Stimulated activated CD8-positive, alpha-beta memory T cell treated with anti-CD3 and anti-CD28 coated beads, Interleukin-12 subunit alpha, Interleukin-12 subunit beta, amount 100 ng/mL, for 24 hours (primary cell): ENCODE data around the gene MOB3B.

Experiments used
- DNase-seq: peaks from one replicate; pipeline ENCODE4 v3.0.0-alpha.2; 2020; ENCODE audit errors: extremely low read depth

MOB3B gene

GRCh38 chr9:27541740-27542139 lies 12.1 kb upstream of the MOB3B start:
- DNase-seq: no peak

- DNase-seq: no peak
Observed at GRCh38 chr9:27540502-27540901, 10.9 kb upstream of the MOB3B start.

GRCh38 chr9:27539479-27540441 lies 10.1 kb upstream of the MOB3B start:
- no peak for DNase-seq

GRCh38 chr9:27538647-27539046 lies 9.0 kb upstream of the MOB3B start:
- DNase-seq: no peak

- no peak for DNase-seq
Observed at GRCh38 chr9:27537756-27538155, 8.1 kb upstream of the MOB3B start.

- DNase-seq: no peak
Observed at GRCh38 chr9:27537027-27537435, 7.4 kb upstream of the MOB3B start.

- no peak for DNase-seq
Observed at GRCh38 chr9:27536168-27536567, 6.6 kb upstream of the MOB3B start.

GRCh38 chr9:27535701-27536118 lies 6.1 kb upstream of the MOB3B start:
- DNase-seq: no peak

GRCh38 chr9:27534658-27535209 lies 5.1 kb upstream of the MOB3B start:
- no peak for DNase-seq

GRCh38 chr9:27534131-27534530 lies 4.5 kb upstream of the MOB3B start:
- no peak for DNase-seq

GRCh38 chr9:27533311-27533710 lies 3.7 kb upstream of the MOB3B start:
- DNase-seq: no peak

- no peak for DNase-seq
Observed at GRCh38 chr9:27532046-27532445, 2.4 kb upstream of the MOB3B start.

- no peak for DNase-seq
Observed at GRCh38 chr9:27530915-27531755, 1.5 kb upstream of the MOB3B start.

GRCh38 chr9:27528886-27529315 lies 713 bp downstream of the MOB3B start:
- no peak for DNase-seq

GRCh38 chr9:27528076-27528885 lies 1.3 kb downstream of the MOB3B start:
- no peak for DNase-seq

GRCh38 chr9:27527702-27528075 lies 1.9 kb downstream of the MOB3B start:
- DNase-seq: no peak

GRCh38 chr9:27524236-27524635 lies 5.4 kb downstream of the MOB3B start, which contains the start of gene IFNK:
TSS of gene IFNK (plus strand) at chr9:27524290. CDS start at chr9:27524337, 47 bp downstream.
- no peak for DNase-seq

GRCh38 chr9:27523141-27523540 lies 6.5 kb downstream of the MOB3B start:
- DNase-seq: no peak

GRCh38 chr9:27520986-27521385 lies 8.6 kb downstream of the MOB3B start:
- no peak for DNase-seq

GRCh38 chr9:27519466-27520465 lies 9.8 kb downstream of the MOB3B start:
- no peak for DNase-seq
